ENCODE results near the gene RNPEP. TPM values are rescaled to one million over a fixed set of nuclear protein-coding genes. Genes with fewer than 3 reads are reported as not detected.
"Not testable (repeated sequence)": the region's sequence is repeated elsewhere in the genome, so short reads cannot be mapped to it uniquely, and the experiment has no call there.

The RNPEP gene
- total RNA-seq, 1 experiment from 2014 or later, result 108 TPM

- H3K4me1 ChIP-seq (replicated peaks; ENCODE audit: insufficient read depth), result peaks cover 10% of the 10 kb centered on the region; the same call in 1 of the 2 replicates
- CTCF ChIA-PET, result no interaction called here
- DNase-seq, result no peak
- H3K4me2 ChIP-seq, result no peak overlapping the region
- H3K9me2 ChIP-seq (ENCODE audit: insufficient read depth), result no peaks in the 10 kb centered on the region
- intact Hi-C loops (cut with micrococcal nuclease; ENCODE audit: unreplicated experiment), result no loop called here
- H3K79me2 ChIP-seq (ENCODE audit: low read depth), result peaks cover 66% of the 10 kb centered on the region
- H3K27me3 ChIP-seq (ENCODE audit: insufficient read depth, low read depth), result no peaks in the 10 kb centered on the region
- no peak overlapping the region for H3K27ac ChIP-seq
- H2AFZ ChIP-seq, result no peak overlapping the region
- TF ChIP-seq EZH2 (IDR thresholded peaks at IDR 0.05; ENCODE audit: low read depth) (no peak), CTCF (conservative IDR thresholded peaks at IDR 0.05) (no peak)
- H4K20me1 ChIP-seq (ENCODE audit: insufficient read depth), result peaks cover 17% of the 10 kb centered on the region
- peaks cover 31% of the 10 kb centered on the region for H3F3A ChIP-seq (ENCODE audit: insufficient read depth, low read depth)
- BruUV-seq (replicated peaks), result no TSS peak
- H3K9me3 ChIP-seq (ENCODE audit: insufficient read depth, low read depth), result no peaks in the 10 kb centered on the region
- POLR2A ChIA-PET (ENCODE audit: unreplicated experiment), result interaction anchor here (0.7 kb wide), 1 partner anchor 282 kb away, joined by 9 read pairs; no protein-coding TSS in a partner anchor
- H3K4me3 ChIP-seq, result no peak overlapping the region
- H3K36me3 ChIP-seq (ENCODE audit: low read depth), result peaks cover 42% of the 10 kb centered on the region
Measured at GRCh38 chr1:201958348-201958747, 24.1 kb upstream of the RNPEP start.

GRCh38 chr1:201962382-201962781, 20.1 kb upstream of the RNPEP start:
- CTCF ChIA-PET; H3K27me3 ChIP-seq (ENCODE audit: insufficient read depth, low read depth); POLR2A ChIA-PET (ENCODE audit: unreplicated experiment); H2AFZ ChIP-seq; H3K4me1 ChIP-seq (replicated peaks; ENCODE audit: insufficient read depth); H3K27ac ChIP-seq; intact Hi-C loops (cut with micrococcal nuclease; ENCODE audit: unreplicated experiment); H3K4me3 ChIP-seq; H3K9me3 ChIP-seq (ENCODE audit: insufficient read depth, low read depth); H3K9me2 ChIP-seq (ENCODE audit: insufficient read depth); H3K4me2 ChIP-seq; BruUV-seq (replicated peaks); DNase-seq: not testable (repeated sequence)
- peaks cover 37% of the 10 kb centered on the region for H3K79me2 ChIP-seq (ENCODE audit: low read depth)
- peaks cover 51% of the 10 kb centered on the region for H3F3A ChIP-seq (ENCODE audit: insufficient read depth, low read depth)
- H3K36me3 ChIP-seq (ENCODE audit: low read depth), result peaks cover 62% of the 10 kb centered on the region
- H4K20me1 ChIP-seq (ENCODE audit: insufficient read depth), result peaks cover 29% of the 10 kb centered on the region

GRCh38 chr1:201964261-201964660, 18.2 kb upstream of the RNPEP start:
- Histone ChIP-seq H3K9me2 (ENCODE audit: insufficient read depth) (no peaks in the 10 kb centered on the region), H3K4me3 (no peak overlapping the region), H3K4me1 (replicated peaks; ENCODE audit: insufficient read depth) (no peaks in the 10 kb centered on the region), H3K36me3 (ENCODE audit: low read depth) (peaks cover 50% of the 10 kb centered on the region), H2AFZ (no peak overlapping the region), H3K9me3 (ENCODE audit: insufficient read depth, low read depth) (no peaks in the 10 kb centered on the region), H3F3A (ENCODE audit: insufficient read depth, low read depth) (peaks cover 59% of the 10 kb centered on the region), H3K27ac (no peak overlapping the region), H3K27me3 (ENCODE audit: insufficient read depth, low read depth) (no peaks in the 10 kb centered on the region), H3K4me2 (no peak overlapping the region), H3K79me2 (ENCODE audit: low read depth) (peaks cover 20% of the 10 kb centered on the region), H4K20me1 (ENCODE audit: insufficient read depth) (peaks cover 34% of the 10 kb centered on the region)
- no peak for DNase-seq
- TF ChIP-seq CTCF (conservative IDR thresholded peaks at IDR 0.05), result no peak
- TF ChIP-seq EZH2 (IDR thresholded peaks at IDR 0.05; ENCODE audit: low read depth), result no peak
- BruUV-seq (replicated peaks), result no TSS peak
- intact Hi-C loops (cut with micrococcal nuclease; ENCODE audit: unreplicated experiment), result no loop called here
- POLR2A ChIA-PET (ENCODE audit: unreplicated experiment), result no interaction called here
- CTCF ChIA-PET, result interaction anchor here (0.6 kb wide), 1 partner anchor 68 kb away, joined by 3 read pairs; no protein-coding TSS in a partner anchor

- H3K9me3 ChIP-seq (ENCODE audit: insufficient read depth, low read depth), result no peaks in the 10 kb centered on the region
- H3F3A ChIP-seq (ENCODE audit: insufficient read depth, low read depth), result peaks cover 71% of the 10 kb centered on the region
- H3K4me1 ChIP-seq (replicated peaks; ENCODE audit: insufficient read depth), result no peaks in the 10 kb centered on the region
- DNase-seq, result no peak
- no peak overlapping the region for H3K27ac ChIP-seq
- no TSS peak for BruUV-seq (replicated peaks)
- CTCF ChIA-PET, result no interaction called here
- H3K4me3 ChIP-seq, result no peak overlapping the region
- H4K20me1 ChIP-seq (ENCODE audit: insufficient read depth), result peaks cover 32% of the 10 kb centered on the region
- peaks cover 12% of the 10 kb centered on the region; the same call in 1 of the 2 replicates for H3K79me2 ChIP-seq (ENCODE audit: low read depth)
- POLR2A ChIA-PET (ENCODE audit: unreplicated experiment), result no interaction called here
- H2AFZ ChIP-seq, result no peak overlapping the region
- no peaks in the 10 kb centered on the region for H3K27me3 ChIP-seq (ENCODE audit: insufficient read depth, low read depth)
- no peak for TF ChIP-seq EZH2 (IDR thresholded peaks at IDR 0.05; ENCODE audit: low read depth)
- TF ChIP-seq CTCF (conservative IDR thresholded peaks at IDR 0.05), result no peak
- no peak overlapping the region for H3K4me2 ChIP-seq
- intact Hi-C loops (cut with micrococcal nuclease; ENCODE audit: unreplicated experiment), result no loop called here
- H3K36me3 ChIP-seq (ENCODE audit: low read depth), result peaks cover 46% of the 10 kb centered on the region
- no peaks in the 10 kb centered on the region for H3K9me2 ChIP-seq (ENCODE audit: insufficient read depth)
Measured at GRCh38 chr1:201966171-201966570, 16.3 kb upstream of the RNPEP start.

Data from PC-9 (cell line).